Stimulated activated memory B cell treated with anti-CD40 and anti-IgM and Interleukin-4, amounts not matched to agents 10 μg/mL and 1 μg/mL and 100 μg/mL, for 72 hours (primary cell): ENCODE results near the gene EXOC2.

Source experiments
- ATAC-seq: fragments of 150-1000 bp; cut with Tn5 transposase; 2 replicates; pipeline ENCODE4 v1.10.0; 2021
- H3K27ac Mint-ChIP-seq: one replicate; pipeline ENCODE4 v1.8.0; 2022; ENCODE audit warnings: mild to moderate bottlenecking, mixed read lengths
- H3K27me3 Mint-ChIP-seq: one replicate; pipeline ENCODE4 v1.8.0; 2022; ENCODE audit warnings: mixed read lengths
- H3K36me3 Mint-ChIP-seq: one replicate; pipeline ENCODE4 v1.8.0; 2022; ENCODE audit warnings: mixed read lengths
- H3K4me1 Mint-ChIP-seq: one replicate; pipeline ENCODE4 v1.8.0; 2022; ENCODE audit warnings: mixed read lengths
- H3K4me3 Mint-ChIP-seq: one replicate; pipeline ENCODE4 v1.8.0; 2022; ENCODE audit warnings: mild to moderate bottlenecking, moderate library complexity, mixed read lengths
- H3K9me3 Mint-ChIP-seq: one replicate; pipeline ENCODE4 v1.8.0; 2022; ENCODE audit warnings: mixed read lengths

Gene EXOC2

GRCh38 chr6:435441-436307 lies 257.3 kb downstream of the EXOC2 start:
- Mint-ChIP-seq H3K27ac (peak overlapping the region; percentile 80), H3K9me3 (peaks cover 4% of the 10 kb centered on the region), H3K4me1 (peaks cover 35% of the 10 kb centered on the region), H3K27me3 (no peaks in the 10 kb centered on the region), H3K36me3 (no peaks in the 10 kb centered on the region), H3K4me3 (peak overlapping the region; percentile 68)
- no peak for ATAC-seq
